ENCODE data around the gene VWA1. TPM values are rescaled to one million over a fixed set of nuclear protein-coding genes. Genes with fewer than 3 reads are reported as not detected.
"Not testable (repeated sequence)": the region's sequence is repeated elsewhere in the genome, so short reads cannot be mapped to it uniquely, and the experiment has no call there.

VWA1 gene
- polyA plus RNA-seq, 1 of the 3 experiments (the other 2 are of a cell fraction): 7.4 TPM

GRCh38 chr1:1455366-1455884 lies 19.9 kb downstream of the VWA1 start:
- H3K27me3 ChIP-seq (ENCODE audit: insufficient read depth): no peaks in the 10 kb centered on the region
- H3K4me3 ChIP-seq (ENCODE audit: low read depth in 2 of 2, low read length in 1 of 2): no peak overlapping the region
- no peak for DNase-seq
- H3K4me1 ChIP-seq (ENCODE audit: control insufficient read depth in 1 of 2, insufficient read depth in 2 of 2, low read depth in 1 of 2, low read length in 1 of 2): no peaks in the 10 kb centered on the region
- no peak overlapping the region for H3K27ac ChIP-seq (ENCODE audit: low read depth in 2 of 2, low read length in 1 of 2)
- 80% methylated on average over 7 of the region's 30 CpGs for WGBS (ENCODE audit: low lambda C conversion rate)
- H3K9me3 ChIP-seq: no peaks in the 10 kb centered on the region
- POLR2A ChIA-PET: no interaction called here
- H3F3A ChIP-seq (replicated peaks; ENCODE audit: insufficient read depth): no peaks in the 10 kb centered on the region
- H3K79me2 ChIP-seq (ENCODE audit: insufficient read depth): no peaks in the 10 kb centered on the region
- no peak for TF ChIP-seq FOSL2 (IDR thresholded peaks at IDR 0.05; ENCODE audit: borderline replicate concordance, low read depth)
- TF ChIP-seq PBX3 (IDR thresholded peaks at IDR 0.05): no peak
- no peak for TF ChIP-seq USF1 (IDR thresholded peaks at IDR 0.05; ENCODE audit: borderline replicate concordance, low read depth)
- TF ChIP-seq MAX (IDR thresholded peaks at IDR 0.05; ENCODE audit: low read depth): no peak
- TF ChIP-seq GABPA (IDR thresholded peaks at IDR 0.05; ENCODE audit: low read depth): no peak
- no peak for TF ChIP-seq POLR2AphosphoS5 (IDR thresholded peaks at IDR 0.05; ENCODE audit: low read depth, low read length)
- H3K4me2 ChIP-seq: no peak overlapping the region
- no peaks in the 10 kb centered on the region for H4K20me1 ChIP-seq (ENCODE audit: insufficient read depth)
- no peaks in the 10 kb centered on the region for H3K36me3 ChIP-seq (replicated peaks in 1 of 2; ENCODE audit: control insufficient read depth in 1 of 2, insufficient read depth in 2 of 2, low read length in 1 of 2)
- H3K9ac ChIP-seq: no peak overlapping the region
- H3K9me2 ChIP-seq: no peaks in the 10 kb centered on the region
- no peak overlapping the region for H2AFZ ChIP-seq (ENCODE audit: low read depth)
- CTCF ChIA-PET: interaction anchor here (0.7 kb wide), 1 partner anchor 50 kb away, joined by 3 read pairs; no protein-coding TSS in a partner anchor

DNA sequence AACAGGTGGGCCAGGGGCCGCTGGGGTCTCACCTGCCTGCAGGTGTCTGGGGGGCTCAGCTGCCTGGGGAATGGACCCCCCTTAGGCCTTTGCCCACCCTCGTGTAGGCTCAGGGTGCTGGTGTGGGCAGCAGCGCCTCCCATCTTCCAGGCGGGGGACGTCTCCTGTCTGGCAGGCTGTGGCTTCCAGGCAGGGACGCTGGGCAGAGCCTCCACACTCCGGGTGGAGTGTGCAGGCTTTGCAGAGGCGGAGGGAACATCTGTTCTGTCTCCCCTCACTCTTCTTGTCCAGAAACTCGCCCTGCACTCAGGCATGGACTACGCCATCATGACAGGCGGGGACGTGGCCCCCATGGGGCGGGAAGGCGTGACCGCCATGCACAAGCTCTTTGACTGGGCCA lies 20.4 kb downstream of the VWA1 start:
- H3K4me3 ChIP-seq (ENCODE audit: low read depth in 2 of 2, low read length in 1 of 2); H3K4me2 ChIP-seq; H3K79me2 ChIP-seq (ENCODE audit: insufficient read depth); H3K27me3 ChIP-seq (ENCODE audit: insufficient read depth); H3F3A ChIP-seq (replicated peaks; ENCODE audit: insufficient read depth); CTCF ChIA-PET; H3K9me2 ChIP-seq; H4K20me1 ChIP-seq (ENCODE audit: insufficient read depth); H3K9ac ChIP-seq; H3K27ac ChIP-seq (ENCODE audit: low read depth in 2 of 2, low read length in 1 of 2); H3K36me3 ChIP-seq (replicated peaks in 1 of 2; ENCODE audit: control insufficient read depth in 1 of 2, insufficient read depth in 2 of 2, low read length in 1 of 2); H3K9me3 ChIP-seq; H2AFZ ChIP-seq (ENCODE audit: low read depth); H3K4me1 ChIP-seq (ENCODE audit: control insufficient read depth in 1 of 2, insufficient read depth in 2 of 2, low read depth in 1 of 2, low read length in 1 of 2); DNase-seq; POLR2A ChIA-PET: not testable (repeated sequence)
- no CpG with 5 or more reads among the region's 15 CpGs for WGBS (ENCODE audit: low lambda C conversion rate)

- H3K9me3 ChIP-seq; CTCF ChIA-PET; H3K4me1 ChIP-seq (ENCODE audit: control insufficient read depth in 1 of 2, insufficient read depth in 2 of 2, low read depth in 1 of 2, low read length in 1 of 2): not testable (repeated sequence)
These were observed 21.3 kb downstream of the VWA1 start for GRCh38 chr1:1456683-1457255.

GRCh38 chr1:1459156-1459555 lies 23.7 kb downstream of the VWA1 start:
- WGBS (ENCODE audit: low lambda C conversion rate): no CpG with 5 or more reads among the region's 19 CpGs
- H3K36me3 ChIP-seq (replicated peaks in 1 of 2; ENCODE audit: control insufficient read depth in 1 of 2, insufficient read depth in 2 of 2, low read length in 1 of 2); H3K9me3 ChIP-seq; DNase-seq; H3K4me2 ChIP-seq; H3K9me2 ChIP-seq; H3F3A ChIP-seq (replicated peaks; ENCODE audit: insufficient read depth); POLR2A ChIA-PET; H2AFZ ChIP-seq (ENCODE audit: low read depth); H4K20me1 ChIP-seq (ENCODE audit: insufficient read depth); CTCF ChIA-PET; H3K9ac ChIP-seq; H3K27me3 ChIP-seq (ENCODE audit: insufficient read depth); H3K4me3 ChIP-seq (ENCODE audit: low read depth in 2 of 2, low read length in 1 of 2); H3K79me2 ChIP-seq (ENCODE audit: insufficient read depth); H3K27ac ChIP-seq (ENCODE audit: low read depth in 2 of 2, low read length in 1 of 2): not testable (repeated sequence)
- H3K4me1 ChIP-seq (ENCODE audit: control insufficient read depth in 1 of 2, insufficient read depth in 2 of 2, low read depth in 1 of 2, low read length in 1 of 2): peaks cover 0 to 13% of the 10 kb centered on the region in 2 experiments; a peak in 1 of 4 replicates

More at GRCh38 chr1:1456683-1457255, 21.3 kb downstream of the VWA1 start:
- H3K9ac ChIP-seq; H2AFZ ChIP-seq (ENCODE audit: low read depth); H3K9me2 ChIP-seq; POLR2A ChIA-PET; H3F3A ChIP-seq (replicated peaks; ENCODE audit: insufficient read depth); H3K36me3 ChIP-seq (replicated peaks in 1 of 2; ENCODE audit: control insufficient read depth in 1 of 2, insufficient read depth in 2 of 2, low read length in 1 of 2); H3K4me3 ChIP-seq (ENCODE audit: low read depth in 2 of 2, low read length in 1 of 2); H3K79me2 ChIP-seq (ENCODE audit: insufficient read depth); H3K4me2 ChIP-seq; DNase-seq; H3K27me3 ChIP-seq (ENCODE audit: insufficient read depth); H3K27ac ChIP-seq (ENCODE audit: low read depth in 2 of 2, low read length in 1 of 2); H4K20me1 ChIP-seq (ENCODE audit: insufficient read depth): not testable (repeated sequence)
- WGBS (ENCODE audit: low lambda C conversion rate): 60% methylated on average over 1 of the region's 22 CpGs

DNA sequence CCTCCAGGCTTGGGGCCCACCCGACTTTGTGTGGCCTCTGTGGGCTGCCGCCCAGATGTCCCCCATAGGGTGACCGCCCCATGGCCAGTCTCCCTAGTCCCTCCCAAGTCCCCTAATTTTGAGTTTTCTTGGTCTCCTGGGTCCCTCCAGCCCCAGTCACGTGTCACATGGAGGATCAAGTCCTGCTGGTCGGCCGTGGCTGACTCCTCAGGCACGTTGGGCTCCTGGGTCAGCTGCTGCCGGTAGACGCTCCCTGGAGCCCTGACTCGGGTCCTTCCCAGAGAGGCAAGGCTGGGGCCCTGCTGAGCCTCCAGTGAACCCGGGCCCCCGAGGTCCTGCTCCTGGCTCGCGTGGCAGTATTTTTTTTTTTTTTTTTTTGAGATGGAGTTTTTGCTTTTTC lies 24.2 kb downstream of the VWA1 start:
- H3K9me3 ChIP-seq; H2AFZ ChIP-seq (ENCODE audit: low read depth); H3F3A ChIP-seq (replicated peaks; ENCODE audit: insufficient read depth); H4K20me1 ChIP-seq (ENCODE audit: insufficient read depth); H3K27me3 ChIP-seq (ENCODE audit: insufficient read depth); CTCF ChIA-PET; H3K9me2 ChIP-seq; H3K27ac ChIP-seq (ENCODE audit: low read depth in 2 of 2, low read length in 1 of 2); DNase-seq; H3K79me2 ChIP-seq (ENCODE audit: insufficient read depth); POLR2A ChIA-PET; H3K36me3 ChIP-seq (replicated peaks in 1 of 2; ENCODE audit: control insufficient read depth in 1 of 2, insufficient read depth in 2 of 2, low read length in 1 of 2); H3K9ac ChIP-seq; H3K4me2 ChIP-seq; H3K4me3 ChIP-seq (ENCODE audit: low read depth in 2 of 2, low read length in 1 of 2): not testable (repeated sequence)
- 75% methylated on average over 4 of the region's 14 CpGs for WGBS (ENCODE audit: low lambda C conversion rate)
- peaks cover 0 to 13% of the 10 kb centered on the region in 2 experiments; a peak in 1 of 4 replicates for H3K4me1 ChIP-seq (ENCODE audit: control insufficient read depth in 1 of 2, insufficient read depth in 2 of 2, low read depth in 1 of 2, low read length in 1 of 2)
